ENCODE results near the gene OTOP2.
A peak's percentile ranks its signal among the peaks of the same experiment; 100 is the strongest.
"Not testable (repeated sequence)": the region's sequence is repeated elsewhere in the genome, so short reads cannot be mapped to it uniquely, and the experiment has no call there.

OTOP2 gene

GRCh38 chr17:74981318-74981978 is 57.4 kb downstream of the OTOP2 start:
- peak overlapping the region; percentile 77 for H3K27ac ChIP-seq
- TF ChIP-seq, protein P1, sequence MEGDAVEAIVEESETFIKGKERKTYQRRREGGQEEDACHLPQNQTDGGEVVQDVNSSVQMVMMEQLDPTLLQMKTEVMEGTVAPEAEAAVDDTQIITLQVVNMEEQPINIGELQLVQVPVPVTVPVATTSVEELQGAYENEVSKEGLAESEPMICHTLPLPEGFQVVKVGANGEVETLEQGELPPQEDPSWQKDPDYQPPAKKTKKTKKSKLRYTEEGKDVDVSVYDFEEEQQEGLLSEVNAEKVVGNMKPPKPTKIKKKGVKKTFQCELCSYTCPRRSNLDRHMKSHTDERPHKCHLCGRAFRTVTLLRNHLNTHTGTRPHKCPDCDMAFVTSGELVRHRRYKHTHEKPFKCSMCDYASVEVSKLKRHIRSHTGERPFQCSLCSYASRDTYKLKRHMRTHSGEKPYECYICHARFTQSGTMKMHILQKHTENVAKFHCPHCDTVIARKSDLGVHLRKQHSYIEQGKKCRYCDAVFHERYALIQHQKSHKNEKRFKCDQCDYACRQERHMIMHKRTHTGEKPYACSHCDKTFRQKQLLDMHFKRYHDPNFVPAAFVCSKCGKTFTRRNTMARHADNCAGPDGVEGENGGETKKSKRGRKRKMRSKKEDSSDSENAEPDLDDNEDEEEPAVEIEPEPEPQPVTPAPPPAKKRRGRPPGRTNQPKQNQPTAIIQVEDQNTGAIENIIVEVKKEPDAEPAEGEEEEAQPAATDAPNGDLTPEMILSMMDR (conservative IDR thresholded peaks at IDR 0.05; ENCODE audit: low read depth): no peak
- DNase-seq (ENCODE audit: low spot score): no peak
- ChIA-PET POLR2A (ENCODE audit: low non-redundant PET) (no interaction called here), CTCF (no interaction called here)

DNA sequence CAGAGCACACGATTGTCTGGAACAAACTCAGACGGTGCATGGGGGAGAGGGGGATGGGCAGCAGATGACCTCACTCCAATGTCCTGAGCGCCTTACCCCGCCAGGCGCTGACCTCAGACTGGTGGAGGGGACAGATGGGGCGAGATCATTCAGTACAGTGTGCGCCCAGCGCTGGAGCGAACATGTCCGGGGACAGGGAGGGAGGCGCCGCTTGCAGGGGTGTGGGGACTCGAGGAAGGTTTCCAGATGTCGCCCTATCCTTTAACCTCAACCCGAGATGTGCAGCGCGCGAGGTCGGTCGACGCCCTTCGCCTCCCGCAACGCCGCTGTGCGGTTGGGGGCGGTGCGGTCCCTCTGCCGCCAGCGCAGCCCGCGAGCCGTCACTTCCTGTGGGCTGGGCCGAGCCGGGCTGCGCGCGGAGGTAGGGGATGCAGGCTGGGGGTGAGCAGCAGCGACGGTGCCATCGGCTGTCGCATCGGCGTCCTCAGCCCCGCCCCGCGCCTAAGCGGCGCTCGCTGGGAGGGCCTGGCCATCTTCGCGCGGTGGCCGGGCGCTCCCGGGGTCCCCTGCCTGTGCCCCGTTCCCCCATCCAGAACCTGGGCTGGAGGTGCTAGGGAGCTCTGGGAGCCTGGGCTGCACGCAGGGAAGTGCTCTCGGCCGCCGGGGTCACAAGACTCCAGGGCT is 58.0 kb downstream of the OTOP2 start:
- ChIA-PET CTCF (interaction anchor here (0.7 kb wide), 1 partner anchor 169 kb away, joined by 6 read pairs; no protein-coding TSS in a partner anchor), POLR2A (ENCODE audit: low non-redundant PET) (interaction anchor here (0.5 kb wide), 1 partner anchor 85 kb away, joined by 6 read pairs; no protein-coding TSS in a partner anchor)
- H3K27ac ChIP-seq: peak overlapping the region; percentile 77
- no peak for DNase-seq (ENCODE audit: low spot score)
- TF ChIP-seq, protein P1 (conservative IDR thresholded peaks at IDR 0.05; ENCODE audit: low read depth): no peak

DNA sequence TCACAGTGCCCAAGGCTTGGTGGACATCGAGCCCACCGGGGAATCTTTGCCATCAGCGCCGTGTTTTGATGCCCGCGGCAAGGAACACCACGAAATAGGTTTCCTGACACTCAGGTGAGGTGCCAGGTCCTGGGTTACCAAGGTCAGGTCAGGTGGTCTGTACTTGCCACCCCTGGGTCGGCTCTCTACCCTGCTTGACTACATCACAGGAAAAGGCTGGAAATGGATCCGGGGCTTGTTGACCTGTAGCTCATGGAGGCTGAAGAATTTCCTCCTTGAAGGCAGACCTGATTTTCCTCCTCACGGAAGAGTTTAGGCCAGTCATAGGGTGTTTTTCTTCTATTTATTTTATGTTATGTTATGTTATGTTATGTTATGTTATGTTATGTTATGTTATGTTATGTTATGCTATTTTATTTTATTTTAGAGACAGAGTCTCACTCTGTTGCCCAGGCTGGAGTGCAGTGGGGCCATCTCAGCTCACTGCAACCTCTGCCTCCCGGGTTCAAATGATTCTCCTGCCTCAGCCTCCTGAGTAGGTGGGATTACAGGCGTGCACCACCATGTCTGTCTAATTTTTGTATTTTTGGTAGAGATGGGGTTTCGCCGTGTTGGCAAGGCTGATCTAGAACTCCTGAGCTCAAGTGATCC is 58.7 kb downstream of the OTOP2 start:
- ChIA-PET CTCF (interaction anchor here (0.7 kb wide), 1 partner anchor 170 kb away, joined by 6 read pairs; no protein-coding TSS in a partner anchor), POLR2A (ENCODE audit: low non-redundant PET) (interaction anchor here (0.5 to 0.6 kb wide), 2 partner anchors 9 to 85 kb away, joined by 3 to 6 read pairs; no protein-coding TSS in a partner anchor)
- peak overlapping the region; percentile 77 for H3K27ac ChIP-seq
- DNase-seq (ENCODE audit: low spot score): not testable (repeated sequence)

All from RWPE1 (cell line).